GM20000 (cell line): ENCODE measurements around the gene CSGALNACT2.
"Not testable (repeated sequence)": the region's sequence is repeated elsewhere in the genome, so short reads cannot be mapped to it uniquely, and the experiment has no call there.

Experiments used
- DNase-seq: peaks from one replicate; pipeline ENCODE4 v3.0.0; 2012; ENCODE audit warnings: low spot score
- TF ChIP-seq, protein P1 (sequence below): IDR thresholded peaks from 2 replicates; pipeline ENCODE4 v1.5.1; 2012; ENCODE audit warnings: mild to moderate bottlenecking, control low read depth; ENCODE audit errors: extremely low read depth, missing control alignments

CSGALNACT2 gene

DNA sequence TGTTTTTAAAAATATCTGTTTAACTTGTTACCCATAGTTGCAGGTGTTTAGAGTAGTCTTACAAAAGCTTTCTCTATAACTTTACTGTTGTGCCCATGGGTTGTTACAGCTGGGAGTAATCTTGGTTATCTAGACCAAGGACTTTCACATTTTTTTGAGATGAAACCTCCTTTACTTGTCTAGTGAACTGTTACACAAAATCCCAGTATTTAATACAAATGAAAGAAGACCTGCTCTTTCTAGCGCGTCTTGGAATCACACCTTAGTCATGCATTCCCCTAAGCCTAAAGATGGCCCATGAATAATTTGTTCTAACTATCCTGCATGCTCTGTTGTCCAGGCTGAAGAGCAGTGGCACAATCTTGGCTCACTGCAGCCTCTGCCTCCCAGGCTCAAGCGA, 38.0 kb downstream of the CSGALNACT2 start:
- TF ChIP-seq, protein P1, sequence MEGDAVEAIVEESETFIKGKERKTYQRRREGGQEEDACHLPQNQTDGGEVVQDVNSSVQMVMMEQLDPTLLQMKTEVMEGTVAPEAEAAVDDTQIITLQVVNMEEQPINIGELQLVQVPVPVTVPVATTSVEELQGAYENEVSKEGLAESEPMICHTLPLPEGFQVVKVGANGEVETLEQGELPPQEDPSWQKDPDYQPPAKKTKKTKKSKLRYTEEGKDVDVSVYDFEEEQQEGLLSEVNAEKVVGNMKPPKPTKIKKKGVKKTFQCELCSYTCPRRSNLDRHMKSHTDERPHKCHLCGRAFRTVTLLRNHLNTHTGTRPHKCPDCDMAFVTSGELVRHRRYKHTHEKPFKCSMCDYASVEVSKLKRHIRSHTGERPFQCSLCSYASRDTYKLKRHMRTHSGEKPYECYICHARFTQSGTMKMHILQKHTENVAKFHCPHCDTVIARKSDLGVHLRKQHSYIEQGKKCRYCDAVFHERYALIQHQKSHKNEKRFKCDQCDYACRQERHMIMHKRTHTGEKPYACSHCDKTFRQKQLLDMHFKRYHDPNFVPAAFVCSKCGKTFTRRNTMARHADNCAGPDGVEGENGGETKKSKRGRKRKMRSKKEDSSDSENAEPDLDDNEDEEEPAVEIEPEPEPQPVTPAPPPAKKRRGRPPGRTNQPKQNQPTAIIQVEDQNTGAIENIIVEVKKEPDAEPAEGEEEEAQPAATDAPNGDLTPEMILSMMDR, result no peak
- DNase-seq, result no peak

DNA sequence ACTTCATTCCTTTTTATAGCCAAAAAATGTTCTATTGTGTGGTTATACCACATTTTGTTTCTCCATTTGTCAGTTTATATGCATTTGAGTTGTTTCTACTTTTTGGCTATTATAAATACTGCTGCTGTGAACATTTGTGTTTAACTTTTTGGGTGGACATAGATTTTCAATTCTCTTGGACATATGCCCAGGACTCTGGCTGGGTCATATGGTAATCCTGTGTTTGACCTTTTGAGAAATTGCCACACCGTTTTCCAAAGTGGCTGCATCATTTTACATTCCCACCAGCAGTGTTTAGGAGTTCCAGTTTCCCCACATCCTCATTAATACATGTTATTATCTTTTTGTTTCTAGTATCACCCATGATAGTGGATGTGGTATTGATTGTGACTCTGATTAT, 39.4 kb downstream of the CSGALNACT2 start:
- TF ChIP-seq, protein P1, result no peak
- DNase-seq, result no peak

DNA sequence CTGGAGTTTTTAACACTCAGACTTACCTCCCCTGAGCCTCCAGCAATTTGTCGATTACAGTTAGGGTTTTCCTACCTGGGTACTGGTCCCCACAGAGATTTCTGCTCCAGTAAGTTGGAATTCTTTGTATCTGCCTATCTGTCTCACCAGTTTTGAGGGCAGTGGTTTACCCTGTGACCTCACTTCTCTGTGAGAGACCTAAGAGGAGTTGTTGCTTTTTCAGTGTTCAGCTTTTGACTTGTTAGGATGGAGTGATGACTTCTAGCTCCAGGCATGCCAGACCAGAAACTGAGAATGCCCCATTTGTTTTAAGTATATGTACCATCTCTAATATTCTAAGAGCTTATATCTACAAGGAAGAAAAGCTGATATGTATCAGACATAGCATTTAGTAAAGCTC, 42.9 kb downstream of the CSGALNACT2 start:
- TF ChIP-seq, protein P1, result no peak
- no peak for DNase-seq

DNA sequence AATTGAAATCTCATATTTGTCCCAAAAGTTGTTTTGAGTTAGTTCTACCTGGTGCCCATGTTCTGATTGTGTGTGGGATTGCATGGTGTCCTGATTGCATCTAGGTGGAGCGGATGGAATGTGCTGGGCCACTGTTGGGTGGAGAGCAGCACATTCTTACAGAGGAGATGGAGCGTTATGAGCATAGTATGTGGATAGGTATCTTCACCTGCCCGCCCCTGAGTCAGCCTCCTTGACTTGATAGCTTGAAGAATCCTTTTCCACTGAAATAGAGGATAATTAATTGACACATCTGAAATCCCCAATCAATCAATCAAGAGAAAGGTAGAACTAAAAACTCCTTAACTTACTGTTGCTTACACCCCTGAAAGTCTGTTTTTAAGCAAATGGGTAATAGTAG, 45.5 kb downstream of the CSGALNACT2 start:
- not testable (repeated sequence) for DNase-seq

DNA sequence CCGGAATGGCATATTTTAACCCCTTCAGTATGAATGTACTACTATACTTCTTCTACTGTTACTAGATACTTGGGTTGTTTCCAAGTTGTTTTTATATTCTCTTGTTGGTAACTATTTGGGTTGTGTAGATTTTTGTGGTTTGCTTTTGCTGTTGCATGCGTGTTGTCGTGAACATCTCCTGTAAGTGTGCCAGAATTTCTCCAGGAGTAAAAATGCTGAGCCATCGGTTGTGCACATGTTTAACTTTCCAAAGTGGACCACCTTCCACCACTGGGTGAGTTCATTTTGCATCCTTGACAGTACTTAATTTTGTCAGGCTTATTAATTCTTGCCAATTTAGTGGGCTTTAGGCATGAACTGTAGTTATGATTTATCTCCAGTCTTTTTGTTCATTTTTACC, 47.9 kb downstream of the CSGALNACT2 start:
- DNase-seq, result no peak
- TF ChIP-seq, protein P1, result no peak

DNA sequence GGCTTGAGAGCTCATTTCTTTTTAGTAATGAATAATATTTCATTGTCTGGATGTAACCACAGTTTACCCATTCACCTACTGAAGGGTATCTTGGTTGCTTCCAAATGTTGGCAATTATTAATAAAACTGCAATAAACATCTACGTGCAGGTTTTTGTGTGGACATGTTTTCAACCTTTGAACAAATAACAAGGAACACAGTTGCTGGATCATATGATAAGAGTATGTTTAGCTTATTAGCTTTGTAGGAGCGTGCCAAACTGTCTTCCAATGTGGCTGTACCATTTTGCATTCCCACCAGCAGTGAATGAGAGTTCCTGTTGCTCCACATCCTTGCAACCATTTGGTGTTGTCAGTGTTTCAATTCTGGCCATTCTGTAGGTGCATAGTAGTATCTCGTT, 49.0 kb downstream of the CSGALNACT2 start:
- TF ChIP-seq, protein P1, result no peak
- no peak for DNase-seq

DNA sequence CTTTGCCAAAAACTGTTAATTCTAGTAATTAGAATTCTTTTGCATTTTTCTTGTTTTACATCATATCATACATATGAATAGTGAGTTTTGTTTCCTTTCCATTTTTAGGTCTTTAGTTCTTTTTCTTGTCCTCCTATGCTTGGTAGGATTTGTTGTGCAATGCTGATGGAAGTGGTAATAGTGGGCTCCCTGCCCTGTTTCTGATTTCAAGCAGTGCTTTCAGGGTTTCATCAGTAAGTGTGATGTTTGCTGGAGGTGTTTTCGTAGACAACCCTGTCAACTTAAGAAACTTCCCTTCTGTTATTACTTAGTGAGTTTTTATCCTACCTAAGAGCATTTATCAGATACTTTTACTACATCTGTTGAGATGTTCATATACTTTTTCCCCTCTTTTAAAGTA, 50.5 kb downstream of the CSGALNACT2 start:
- TF ChIP-seq, protein P1, result no peak
- no peak for DNase-seq

DNA sequence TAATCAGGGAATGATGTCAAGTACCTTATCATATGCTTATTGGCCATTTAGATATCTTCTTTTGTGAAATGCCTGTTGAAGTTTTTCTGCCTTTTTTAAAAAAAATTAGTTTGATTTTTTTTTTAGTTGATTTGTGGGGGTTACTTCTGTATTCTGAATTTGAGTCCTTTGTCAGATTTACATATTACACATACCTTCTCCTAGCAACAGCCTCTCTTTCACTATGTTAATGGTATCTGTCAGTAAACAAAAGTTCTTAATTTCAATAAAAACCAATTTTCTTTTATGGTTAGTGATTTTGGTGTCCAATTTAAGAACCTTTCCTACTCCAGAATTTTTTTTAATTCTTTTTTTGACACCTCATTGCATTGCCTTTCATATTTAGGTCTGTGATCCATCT, 52.0 kb downstream of the CSGALNACT2 start:
- TF ChIP-seq, protein P1, result no peak
- DNase-seq, result no peak
